ENCODE measurements around the gene RPL38.
A peak's percentile ranks its signal among the peaks of the same experiment; 100 is the strongest.
"Not testable (repeated sequence)": the region's sequence is repeated elsewhere in the genome, so short reads cannot be mapped to it uniquely, and the experiment has no call there.

The RPL38 gene

GRCh38 chr17:74186498-74186897 is 17.0 kb upstream of the RPL38 start:
- TF ChIP-seq CTCF (IDR thresholded peaks at IDR 0.05; ENCODE audit: borderline replicate concordance, extremely low read depth, low read length, poor library complexity, severe bottlenecking) (no peak), EZH2 (IDR thresholded peaks at IDR 0.05; ENCODE audit: borderline replicate concordance, low read depth, low read length, severe bottlenecking) (no peak)
- H3K27me3 ChIP-seq (ENCODE audit: insufficient read depth, low read length, poor library complexity) = peaks cover 4% of the 10 kb centered on the region
- no peaks in the 10 kb centered on the region for H3K9me3 ChIP-seq (ENCODE audit: insufficient read depth, low read length, severe bottlenecking)
- ATAC-seq (ENCODE audit: insufficient read depth, low read depth) (no peak), DNase-seq (no peak)
- H3K36me3 ChIP-seq (ENCODE audit: insufficient read depth, low read length) = no peaks in the 10 kb centered on the region
- H3K9ac ChIP-seq (ENCODE audit: low read depth, low read length) = no peak overlapping the region
- no peaks in the 10 kb centered on the region for H3K4me1 ChIP-seq (ENCODE audit: insufficient read depth, low read length)
- H2AFZ ChIP-seq (ENCODE audit: low read depth, low read length) = no peak overlapping the region
- no peak overlapping the region for H3K27ac ChIP-seq (ENCODE audit: low read length)
- no peaks in the 10 kb centered on the region for H3K79me2 ChIP-seq (ENCODE audit: insufficient read depth, low read length)
- no peak overlapping the region for H3K4me2 ChIP-seq (ENCODE audit: insufficient read depth, low read length)
- no peaks in the 10 kb centered on the region; the same call in 1 of the 2 replicates for H4K20me1 ChIP-seq (ENCODE audit: insufficient read depth, low read length)
- H3K4me3 ChIP-seq (ENCODE audit: low read depth in 1 of 2, low read length in 2 of 2) = no peak overlapping the region

- no peak for DNase-seq
- no peak for ATAC-seq (ENCODE audit: insufficient read depth, low read depth)
- TF ChIP-seq CTCF (IDR thresholded peaks at IDR 0.05; ENCODE audit: borderline replicate concordance, extremely low read depth, low read length, poor library complexity, severe bottlenecking) (no peak), EZH2 (IDR thresholded peaks at IDR 0.05; ENCODE audit: borderline replicate concordance, low read depth, low read length, severe bottlenecking) (no peak)
- Histone ChIP-seq H2AFZ (ENCODE audit: low read depth, low read length) (no peak overlapping the region), H3K4me1 (ENCODE audit: insufficient read depth, low read length) (no peaks in the 10 kb centered on the region), H3K27ac (ENCODE audit: low read length) (no peak overlapping the region), H3K4me2 (ENCODE audit: insufficient read depth, low read length) (no peak overlapping the region), H3K9me3 (ENCODE audit: insufficient read depth, low read length, severe bottlenecking) (no peaks in the 10 kb centered on the region), H3K27me3 (ENCODE audit: insufficient read depth, low read length, poor library complexity) (no peaks in the 10 kb centered on the region), H3K9ac (ENCODE audit: low read depth, low read length) (no peak overlapping the region), H3K4me3 (ENCODE audit: low read depth in 1 of 2, low read length in 2 of 2) (no peak overlapping the region), H3K79me2 (ENCODE audit: insufficient read depth, low read length) (no peaks in the 10 kb centered on the region), H3K36me3 (ENCODE audit: insufficient read depth, low read length) (no peaks in the 10 kb centered on the region), H4K20me1 (ENCODE audit: insufficient read depth, low read length) (no peaks in the 10 kb centered on the region; the same call in 1 of the 2 replicates)
Measured at GRCh38 chr17:74187761-74188160, 15.7 kb upstream of the RPL38 start.

GRCh38 chr17:74188687-74189086 is 14.8 kb upstream of the RPL38 start:
- not testable (repeated sequence) for H3K4me2 ChIP-seq (ENCODE audit: insufficient read depth, low read length); H4K20me1 ChIP-seq (ENCODE audit: insufficient read depth, low read length); H2AFZ ChIP-seq (ENCODE audit: low read depth, low read length); H3K27me3 ChIP-seq (ENCODE audit: insufficient read depth, low read length, poor library complexity); H3K9ac ChIP-seq (ENCODE audit: low read depth, low read length); DNase-seq; H3K4me3 ChIP-seq (ENCODE audit: low read depth in 1 of 2, low read length in 2 of 2); H3K27ac ChIP-seq (ENCODE audit: low read length); H3K79me2 ChIP-seq (ENCODE audit: insufficient read depth, low read length); ATAC-seq (ENCODE audit: insufficient read depth, low read depth); H3K9me3 ChIP-seq (ENCODE audit: insufficient read depth, low read length, severe bottlenecking); H3K4me1 ChIP-seq (ENCODE audit: insufficient read depth, low read length); H3K36me3 ChIP-seq (ENCODE audit: insufficient read depth, low read length)

GRCh38 chr17:74190154-74190553 is 13.3 kb upstream of the RPL38 start:
- no peak overlapping the region for H3K4me3 ChIP-seq (ENCODE audit: low read depth in 1 of 2, low read length in 2 of 2)

More at GRCh38 chr17:74190154-74190553, 13.3 kb upstream of the RPL38 start:
- Histone ChIP-seq H4K20me1 (ENCODE audit: insufficient read depth, low read length) (no peaks in the 10 kb centered on the region; the same call in 1 of the 2 replicates), H3K36me3 (ENCODE audit: insufficient read depth, low read length) (no peaks in the 10 kb centered on the region), H2AFZ (ENCODE audit: low read depth, low read length) (no peak overlapping the region), H3K9ac (ENCODE audit: low read depth, low read length) (no peak overlapping the region), H3K4me2 (ENCODE audit: insufficient read depth, low read length) (no peak overlapping the region), H3K79me2 (ENCODE audit: insufficient read depth, low read length) (no peaks in the 10 kb centered on the region), H3K27me3 (ENCODE audit: insufficient read depth, low read length, poor library complexity) (peaks cover 16% of the 10 kb centered on the region), H3K27ac (ENCODE audit: low read length) (no peak overlapping the region), H3K9me3 (ENCODE audit: insufficient read depth, low read length, severe bottlenecking) (no peaks in the 10 kb centered on the region), H3K4me1 (ENCODE audit: insufficient read depth, low read length) (no peaks in the 10 kb centered on the region)
- TF ChIP-seq CTCF (IDR thresholded peaks at IDR 0.05; ENCODE audit: borderline replicate concordance, extremely low read depth, low read length, poor library complexity, severe bottlenecking) = no peak
- TF ChIP-seq EZH2 (IDR thresholded peaks at IDR 0.05; ENCODE audit: borderline replicate concordance, low read depth, low read length, severe bottlenecking) = no peak
- DNase-seq (no peak), ATAC-seq (ENCODE audit: insufficient read depth, low read depth) (peak; percentile 91)
